CD14-positive monocyte (primary cell): Measurements from ENCODE around the gene TEX13B. TPM values are rescaled to one million over a fixed set of nuclear protein-coding genes. Genes with fewer than 3 reads are reported as not detected.

Source experiments
- DNase-seq, 3 donors: peaks; one replicate each; pipeline ENCODE4 v3.0.0-alpha.2; 2011 to 2022
- H2AFZ ChIP-seq: 2 replicates; pipeline ENCODE4 v1.6.0; 2012; ENCODE audit warnings: mild to moderate bottlenecking, low read depth, low read length, inconsistent platforms; ENCODE audit not compliant: insufficient read depth, poor library complexity, severe bottlenecking
- H3K27ac ChIP-seq, 2 donors: 1 replicate in 1 of 2; 2 replicates in 1 of 2; pipeline ENCODE4 v1.5.1; 2012 to 2013; ENCODE audit warnings: low read length in 2 of 2, control low read depth in 1 of 2, inconsistent platforms in 1 of 2, low read depth in 1 of 2, mild to moderate bottlenecking in 1 of 2
- H3K27me3 ChIP-seq, 2 donors: one replicate each; pipeline versions ENCODE4 v1.6.0 to v1.6.1; 2011 to 2013; ENCODE audit warnings: low read length in 2 of 2; ENCODE audit not compliant: control insufficient read depth in 2 of 2, insufficient read depth in 2 of 2
- H3K36me3 ChIP-seq, 2 donors: replicated peaks in 1 of 2; 1 replicate in 1 of 2; 2 replicates in 1 of 2; pipeline versions ENCODE4 v1.5.1 to v1.6.1; 2012 to 2013; ENCODE audit warnings: low read length in 2 of 2, control low read depth in 1 of 2, inconsistent platforms in 1 of 2, mild to moderate bottlenecking in 1 of 2; ENCODE audit not compliant: insufficient read depth in 2 of 2, control insufficient read depth in 1 of 2
- H3K4me1 ChIP-seq, 2 donors: 1 replicate in 1 of 2; 2 replicates in 1 of 2; pipeline versions ENCODE4 v1.5.1 to v1.6.1; 2012 to 2013; ENCODE audit warnings: low read length in 2 of 2, control low read depth in 1 of 2, inconsistent platforms in 1 of 2, mild to moderate bottlenecking in 1 of 2, moderate library complexity in 1 of 2; ENCODE audit not compliant: insufficient read depth in 2 of 2, control insufficient read depth in 1 of 2
- H3K4me2 ChIP-seq: replicated peaks from 2 replicates; pipeline ENCODE3; 2012; ENCODE audit warnings: low read length, moderate library complexity, mild to moderate bottlenecking; ENCODE audit not compliant: poor library complexity, severe bottlenecking; ENCODE audit errors: extremely low read depth
- H3K4me3 ChIP-seq, 3 experiments: fragments of 200-600 bp in 1 of 3; sonication (generic) in 1 of 3; replicated peaks in 1 of 3; 1 replicate in 2 of 3; 2 replicates in 1 of 3; pipeline ENCODE4 v1.5.1; 2011 to 2013; ENCODE audit warnings: low read length in 3 of 3, mild to moderate bottlenecking in 3 of 3, control low read depth in 2 of 3, low read depth in 2 of 3, inconsistent platforms in 1 of 3, moderate library complexity in 1 of 3
- H3K79me2 ChIP-seq: 2 replicates; pipeline ENCODE4 v1.6.0; 2012; ENCODE audit warnings: mild to moderate bottlenecking, control low read depth, inconsistent platforms, low read length, moderate library complexity; ENCODE audit not compliant: insufficient read depth
- H3K9ac ChIP-seq: 2 replicates; pipeline ENCODE4 v1.6.0; 2017; ENCODE audit warnings: low read length, mild to moderate bottlenecking; ENCODE audit not compliant: insufficient read depth, poor library complexity, severe bottlenecking
- H3K9me3 ChIP-seq, 2 donors: replicated peaks in 1 of 2; 1 replicate in 1 of 2; 2 replicates in 1 of 2; pipeline versions ENCODE4 v1.5.1 to v1.6.1; 2012 to 2013; ENCODE audit warnings: low read length in 2 of 2, control low read depth in 1 of 2; ENCODE audit not compliant: control insufficient read depth in 1 of 2, insufficient read depth in 1 of 2
- H4K20me1 ChIP-seq: 2 replicates; pipeline ENCODE4 v1.6.0; 2012; ENCODE audit warnings: mild to moderate bottlenecking, low read length, control low read depth, moderate library complexity; ENCODE audit not compliant: insufficient read depth
- H3K27ac Mint-ChIP-seq, 7 donors: one replicate each; pipeline ENCODE4 v1.8.0; 2020; ENCODE audit warnings: mild to moderate bottlenecking in 7 of 7, mixed read lengths in 7 of 7, moderate library complexity in 6 of 7, inconsistent platforms in 2 of 7
- H3K27me3 Mint-ChIP-seq, 3 donors: one replicate each; pipeline ENCODE4 v1.8.0; 2021 to 2022; ENCODE audit warnings: low read depth in 3 of 3, mild to moderate bottlenecking in 3 of 3, mixed read lengths in 3 of 3, moderate library complexity in 3 of 3, inconsistent platforms in 1 of 3
- H3K36me3 Mint-ChIP-seq, 2 donors: one replicate each; pipeline ENCODE4 v1.8.0; 2020; ENCODE audit warnings: mixed read lengths in 2 of 2, inconsistent platforms in 1 of 2, mild to moderate bottlenecking in 1 of 2
- H3K4me1 Mint-ChIP-seq: one replicate; pipeline ENCODE4 v1.8.0; 2020; ENCODE audit warnings: mild to moderate bottlenecking, mixed read lengths
- H3K4me3 Mint-ChIP-seq, 2 donors: one replicate each; pipeline ENCODE4 v1.8.0; 2020; ENCODE audit warnings: mild to moderate bottlenecking in 2 of 2, mixed read lengths in 2 of 2, moderate library complexity in 1 of 2
- H3K9me3 Mint-ChIP-seq, 7 donors: one replicate each; pipeline ENCODE4 v1.8.0; 2020 to 2022; ENCODE audit warnings: mixed read lengths in 7 of 7, mild to moderate bottlenecking in 6 of 7, moderate library complexity in 6 of 7, inconsistent platforms in 2 of 7
- WGBS: methylation state at CpG from one replicate; pipeline ENCODE4 v1.1.5; 2013; ENCODE audit warnings: missing lambda C conversion rate; ENCODE audit not compliant: insufficient coverage; 5-methylcytosine and 5-hydroxymethylcytosine counted together
- intact Hi-C, 2 donors: fragments of 100-400 bp; cut with micrococcal nuclease; formaldehyde crosslinking; loops; one replicate each; pipeline versions ENCODE4 v1.15.0 to v1.15.1; 2023
- polyA plus RNA-seq, 3 donors: library from polyadenylated mRNA; depleted of rRNA in 1 of 3; unstranded in 2 of 3; stranded (reverse) in 1 of 3; fragments of 300-500 nt in 2 of 3; fragments of >200 nt in 1 of 3; fragmentation: Illumina TruSeq in 2 of 3; gene quantifications; 1 replicate in 2 of 3; 2 replicates in 1 of 3; pipeline ENCODE4 v1.2.3, GENCODE V29; 2012 to 2021
- TF ChIP-seq, protein P1 (sequence below): fragments of 200-600 bp; IDR thresholded peaks from one replicate; pipeline ENCODE4 v1.8.0; 2022; ENCODE audit warnings: antibody characterized with exemption, mild to moderate bottlenecking

TEX13B gene
- polyA plus RNA-seq, 3 donors, result not detected

DNA sequence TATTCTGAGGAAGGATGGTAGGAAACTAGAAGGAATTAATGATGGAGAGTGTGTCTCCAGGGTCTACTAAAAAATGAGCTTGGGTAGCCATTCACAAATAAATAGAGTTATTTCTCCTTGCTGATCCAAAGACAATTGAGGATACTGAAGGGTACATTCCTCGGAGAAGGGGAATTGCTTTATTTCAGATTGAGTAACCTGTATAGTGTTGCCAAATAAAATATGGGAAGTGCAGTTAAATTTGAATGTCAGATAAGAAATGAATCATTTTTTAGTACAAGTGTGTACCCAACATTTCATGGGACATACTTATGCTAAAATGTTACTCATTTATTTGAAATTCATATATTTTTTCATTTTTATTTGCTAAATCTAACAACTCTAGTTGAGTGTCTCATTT lies 46.7 kb upstream of the TEX13B start:
- Histone ChIP-seq H3K27me3 (no peaks in the 10 kb centered on the region), H3K4me3 (no peak overlapping the region), H3K79me2 (no peaks in the 10 kb centered on the region), H4K20me1 (no peaks in the 10 kb centered on the region), H3K9me3 (no peaks in the 10 kb centered on the region), H3K9ac (no peak overlapping the region), H3K27ac (no peak overlapping the region), H3K4me1 (no peaks in the 10 kb centered on the region), H2AFZ (no peak overlapping the region), H3K36me3 (no peaks in the 10 kb centered on the region), H3K4me2 (no peak overlapping the region)
- no peaks in the 10 kb centered on the region for H3K36me3 Mint-ChIP-seq
- no peak overlapping the region for H3K4me3 Mint-ChIP-seq
- no peak overlapping the region for H3K27ac Mint-ChIP-seq
- intact Hi-C loops, result no loop called here
- peaks cover 2 to 4% (median 2%) of the 10 kb centered on the region in 3 donors for H3K27me3 Mint-ChIP-seq
- no peaks in the 10 kb centered on the region for H3K9me3 Mint-ChIP-seq
- H3K4me1 Mint-ChIP-seq, result peaks cover 7% of the 10 kb centered on the region
- DNase-seq, result peak in 2 of 3 donors; percentile 6 to 19
- WGBS, result no CpG with 5 or more reads among the region's 1 CpG
- TF ChIP-seq, protein P1, sequence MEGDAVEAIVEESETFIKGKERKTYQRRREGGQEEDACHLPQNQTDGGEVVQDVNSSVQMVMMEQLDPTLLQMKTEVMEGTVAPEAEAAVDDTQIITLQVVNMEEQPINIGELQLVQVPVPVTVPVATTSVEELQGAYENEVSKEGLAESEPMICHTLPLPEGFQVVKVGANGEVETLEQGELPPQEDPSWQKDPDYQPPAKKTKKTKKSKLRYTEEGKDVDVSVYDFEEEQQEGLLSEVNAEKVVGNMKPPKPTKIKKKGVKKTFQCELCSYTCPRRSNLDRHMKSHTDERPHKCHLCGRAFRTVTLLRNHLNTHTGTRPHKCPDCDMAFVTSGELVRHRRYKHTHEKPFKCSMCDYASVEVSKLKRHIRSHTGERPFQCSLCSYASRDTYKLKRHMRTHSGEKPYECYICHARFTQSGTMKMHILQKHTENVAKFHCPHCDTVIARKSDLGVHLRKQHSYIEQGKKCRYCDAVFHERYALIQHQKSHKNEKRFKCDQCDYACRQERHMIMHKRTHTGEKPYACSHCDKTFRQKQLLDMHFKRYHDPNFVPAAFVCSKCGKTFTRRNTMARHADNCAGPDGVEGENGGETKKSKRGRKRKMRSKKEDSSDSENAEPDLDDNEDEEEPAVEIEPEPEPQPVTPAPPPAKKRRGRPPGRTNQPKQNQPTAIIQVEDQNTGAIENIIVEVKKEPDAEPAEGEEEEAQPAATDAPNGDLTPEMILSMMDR, result no peak

- H3K9me3 ChIP-seq, result no peaks in the 10 kb centered on the region
- WGBS, result no CpG with 5 or more reads among the region's 2 CpGs
- no peaks in the 10 kb centered on the region for H3K36me3 Mint-ChIP-seq
- no peak overlapping the region for H3K9ac ChIP-seq
- no peaks in the 10 kb centered on the region for H4K20me1 ChIP-seq
- no peak for DNase-seq
- TF ChIP-seq, protein P1, result no peak
- H3K9me3 Mint-ChIP-seq, result no peaks in the 10 kb centered on the region
- intact Hi-C loops, result no loop called here
- H3K4me3 ChIP-seq, result no peak overlapping the region
- H3K27me3 ChIP-seq, result peaks cover 0 to under 1% of the 10 kb centered on the region in 2 donors
- no peak overlapping the region for H3K4me3 Mint-ChIP-seq
- no peak overlapping the region for H3K27ac ChIP-seq
- H3K4me2 ChIP-seq, result no peak overlapping the region
- H3K27me3 Mint-ChIP-seq, result peaks cover 2 to 4% (median 2%) of the 10 kb centered on the region in 3 donors
- no peak overlapping the region for H2AFZ ChIP-seq
- H3K4me1 Mint-ChIP-seq, result peaks cover 7% of the 10 kb centered on the region
- no peak overlapping the region for H3K27ac Mint-ChIP-seq
- no peaks in the 10 kb centered on the region for H3K4me1 ChIP-seq
- H3K79me2 ChIP-seq, result no peaks in the 10 kb centered on the region
- no peaks in the 10 kb centered on the region for H3K36me3 ChIP-seq
Observed at GRCh38 chrX:108025954-108026600, 43.9 kb upstream of the TEX13B start.
